GM18511 (cell line): ENCODE results near the gene SNX11.
"Not testable (repeated sequence)": the region's sequence is repeated elsewhere in the genome, so short reads cannot be mapped to it uniquely, and the experiment has no call there.

Experiments used
- ATAC-seq: cut with Tn5 transposase; IDR thresholded peaks from one replicate; pipeline ENCODE4 v1.9.1; 2021; ENCODE audit warnings: mild to moderate bottlenecking, moderate library complexity; ENCODE audit not compliant: unreplicated experiment

Gene SNX11, protein sequence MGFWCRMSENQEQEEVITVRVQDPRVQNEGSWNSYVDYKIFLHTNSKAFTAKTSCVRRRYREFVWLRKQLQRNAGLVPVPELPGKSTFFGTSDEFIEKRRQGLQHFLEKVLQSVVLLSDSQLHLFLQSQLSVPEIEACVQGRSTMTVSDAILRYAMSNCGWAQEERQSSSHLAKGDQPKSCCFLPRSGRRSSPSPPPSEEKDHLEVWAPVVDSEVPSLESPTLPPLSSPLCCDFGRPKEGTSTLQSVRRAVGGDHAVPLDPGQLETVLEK

DNA sequence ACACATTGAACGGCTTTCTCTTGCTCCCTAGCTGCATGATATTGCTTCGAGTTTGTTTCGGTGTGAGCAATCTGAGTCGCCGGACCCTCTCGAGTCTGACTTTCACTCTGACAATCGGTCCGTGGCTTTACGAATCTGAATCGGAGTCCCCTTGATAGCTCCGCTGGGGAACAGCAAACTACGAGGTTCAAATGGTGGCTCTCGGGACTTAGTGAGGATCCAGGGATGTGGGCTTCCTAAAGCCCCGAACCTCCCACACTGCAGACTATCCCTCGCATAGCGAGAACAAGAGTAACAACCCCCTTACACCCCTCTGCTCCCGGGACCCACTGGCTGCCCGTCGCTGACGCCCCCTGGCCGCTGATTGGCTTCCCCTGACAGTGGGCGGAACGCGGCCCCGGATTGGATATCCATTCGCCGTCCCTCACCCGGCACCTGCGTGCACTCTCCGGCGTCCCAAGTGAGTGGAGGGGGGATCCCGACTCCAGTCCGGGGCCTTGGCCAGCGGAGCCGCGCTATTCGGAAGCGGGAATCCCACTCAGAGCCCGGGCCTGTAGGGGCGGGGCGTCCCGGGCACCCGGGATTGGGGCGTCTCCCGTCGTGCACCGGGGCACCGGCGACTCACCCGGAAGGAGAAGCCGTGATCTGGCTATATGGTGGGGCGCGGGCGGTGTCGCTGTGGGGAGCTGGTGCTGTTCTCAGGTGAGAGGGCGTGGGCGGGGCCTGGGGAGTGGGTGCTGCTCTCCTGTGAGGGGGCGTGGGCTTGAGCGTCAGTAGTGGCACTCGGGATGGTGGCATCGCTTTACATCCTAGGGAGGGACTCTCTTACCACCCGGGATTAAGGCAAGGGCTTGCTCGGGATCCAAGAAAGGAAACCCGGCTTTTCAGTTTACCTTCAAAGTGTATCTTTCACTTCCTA lies at the start of gene SNX11:
Gene SNX11, plus strand, starts transcription at position 630 of the 919 bp plus-strand sequence. CDS start 4,278 bp downstream, outside the sequence.
- ATAC-seq: peak; percentile 85

DNA sequence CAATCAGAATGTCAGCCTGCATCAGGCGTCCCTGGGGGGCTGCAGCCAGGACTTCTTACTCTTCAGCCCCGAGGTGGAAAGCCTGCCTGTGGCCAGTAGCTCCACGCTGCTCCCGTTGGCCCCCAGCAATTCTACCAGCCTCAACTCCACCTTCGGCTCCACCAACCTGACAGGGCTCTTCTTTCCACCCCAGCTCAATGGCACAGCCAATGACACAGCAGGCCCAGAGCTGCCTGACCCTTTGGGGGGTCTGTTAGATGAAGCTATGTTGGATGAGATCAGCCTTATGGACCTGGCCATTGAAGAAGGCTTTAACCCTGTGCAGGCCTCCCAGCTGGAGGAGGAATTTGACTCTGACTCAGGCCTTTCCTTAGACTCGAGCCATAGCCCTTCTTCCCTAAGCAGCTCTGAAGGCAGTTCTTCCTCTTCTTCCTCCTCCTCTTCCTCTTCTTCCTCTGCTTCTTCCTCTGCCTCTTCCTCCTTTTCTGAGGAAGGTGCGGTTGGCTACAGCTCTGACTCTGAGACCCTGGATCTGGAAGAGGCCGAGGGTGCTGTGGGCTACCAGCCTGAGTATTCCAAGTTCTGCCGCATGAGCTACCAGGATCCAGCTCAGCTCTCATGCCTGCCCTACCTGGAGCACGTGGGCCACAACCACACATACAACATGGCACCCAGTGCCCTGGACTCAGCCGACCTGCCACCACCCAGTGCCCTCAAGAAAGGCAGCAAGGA lies 49.0 kb upstream of the SNX11 start:
- ATAC-seq: no peak

DNA sequence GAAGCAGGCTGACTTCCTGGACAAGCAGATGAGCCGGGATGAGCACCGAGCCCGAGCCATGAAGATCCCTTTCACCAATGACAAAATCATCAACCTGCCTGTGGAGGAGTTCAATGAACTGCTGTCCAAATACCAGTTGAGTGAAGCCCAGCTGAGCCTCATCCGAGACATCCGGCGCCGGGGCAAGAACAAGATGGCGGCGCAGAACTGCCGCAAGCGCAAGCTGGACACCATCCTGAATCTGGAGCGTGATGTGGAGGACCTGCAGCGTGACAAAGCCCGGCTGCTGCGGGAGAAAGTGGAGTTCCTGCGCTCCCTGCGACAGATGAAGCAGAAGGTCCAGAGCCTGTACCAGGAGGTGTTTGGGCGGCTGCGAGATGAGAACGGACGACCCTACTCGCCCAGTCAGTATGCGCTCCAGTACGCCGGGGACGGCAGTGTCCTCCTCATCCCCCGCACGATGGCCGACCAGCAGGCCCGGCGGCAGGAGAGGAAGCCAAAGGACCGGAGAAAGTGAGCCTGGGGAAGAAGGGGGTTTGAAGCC lies 48.4 kb upstream of the SNX11 start:
- no peak for ATAC-seq

DNA sequence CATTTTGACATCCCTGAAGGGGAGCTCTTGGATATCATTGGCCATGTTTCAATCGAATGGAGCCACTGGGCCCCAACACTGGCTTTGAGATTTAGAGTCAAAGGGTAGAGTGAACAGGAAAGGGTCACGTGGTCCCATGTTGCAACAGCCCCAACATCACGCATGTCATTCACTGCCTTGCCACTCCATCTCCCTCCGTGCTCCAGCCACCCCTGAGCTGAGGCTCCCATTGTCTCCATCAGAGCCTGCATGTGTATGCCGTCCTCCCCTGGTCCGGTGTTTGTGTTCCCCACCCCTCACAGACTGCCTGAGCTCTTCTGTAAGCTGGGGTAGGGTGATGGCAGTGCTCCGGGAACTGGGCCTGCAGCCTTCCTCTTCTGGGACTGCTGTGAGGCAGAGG lies 47.3 kb upstream of the SNX11 start:
- ATAC-seq: no peak

DNA sequence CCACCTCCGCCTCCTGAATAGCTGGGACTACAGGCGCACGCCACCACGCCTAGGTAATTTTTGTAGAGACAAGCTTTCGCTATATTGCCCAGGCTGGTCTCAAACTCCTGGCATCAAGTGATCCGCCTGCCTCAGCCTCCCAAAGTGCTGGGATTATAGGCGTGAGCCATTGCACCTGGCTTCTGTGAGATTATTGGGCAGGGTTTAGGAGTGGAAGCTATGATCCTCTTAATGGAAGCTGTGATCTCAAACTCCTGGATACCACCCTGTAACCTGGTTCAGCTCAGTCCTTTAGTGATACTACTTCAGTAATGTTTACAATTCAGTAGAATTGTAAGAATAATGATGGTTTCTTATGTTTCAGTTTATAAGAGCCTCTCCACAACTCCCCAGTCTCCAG lies 45.3 kb upstream of the SNX11 start:
- ATAC-seq: no peak

DNA sequence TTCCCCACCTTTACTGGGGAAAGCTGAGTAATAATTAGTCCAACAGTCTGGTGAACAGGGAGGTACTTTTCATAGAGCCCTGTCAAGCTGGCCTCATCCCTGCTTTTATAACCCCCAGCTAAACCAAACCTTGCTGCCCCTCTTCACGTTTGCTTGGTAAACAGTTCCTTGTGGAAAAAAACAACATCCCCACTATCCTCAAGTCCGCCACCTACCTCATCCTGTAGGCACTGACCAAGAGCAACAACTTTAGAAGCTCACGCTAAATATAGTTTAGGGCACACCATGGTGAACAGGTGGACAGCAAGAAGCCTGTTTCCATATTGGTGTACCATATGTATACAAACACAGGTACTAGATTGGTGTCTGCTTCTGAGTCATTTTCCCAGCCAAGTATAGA lies 42.9 kb upstream of the SNX11 start:
- ATAC-seq: no peak

DNA sequence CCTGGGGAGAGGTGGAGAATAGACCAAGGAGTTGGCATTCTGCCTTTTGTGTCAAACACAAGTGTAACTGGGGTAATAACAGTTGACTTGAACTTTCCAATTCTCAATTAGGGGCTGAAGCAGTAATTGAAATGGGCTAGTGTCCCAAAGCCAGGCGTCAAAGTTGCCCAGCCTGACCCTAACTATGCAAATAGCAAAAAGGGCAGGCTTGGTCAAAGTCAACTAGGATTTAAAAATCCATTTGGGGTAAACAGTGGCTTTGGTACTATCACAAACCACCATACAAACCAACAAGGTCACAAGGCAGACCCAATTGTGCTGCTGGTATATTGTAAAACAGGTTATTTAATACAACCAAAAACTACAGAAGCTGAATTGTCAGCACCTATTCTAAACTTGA lies 41.4 kb upstream of the SNX11 start:
- ATAC-seq: no peak

DNA sequence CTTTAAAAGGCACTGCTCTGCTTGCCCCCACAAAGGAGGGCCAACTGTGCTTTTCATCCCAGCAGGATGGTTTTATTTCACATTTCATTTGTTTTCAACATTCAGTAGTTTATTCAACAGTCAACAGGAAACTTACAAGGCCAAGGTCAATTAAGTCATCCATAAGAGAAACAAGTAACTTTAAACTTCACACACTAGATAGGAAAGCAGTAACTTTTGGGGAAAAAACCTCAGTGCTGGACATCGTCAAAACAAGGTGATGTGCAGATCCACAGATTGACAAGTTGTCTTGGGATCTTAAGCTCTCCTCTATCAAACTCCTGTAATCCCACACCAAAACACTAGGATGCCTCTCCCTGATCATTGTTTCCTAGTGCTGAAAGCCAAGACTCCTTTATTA lies 40.9 kb upstream of the SNX11 start:
- no peak for ATAC-seq

DNA sequence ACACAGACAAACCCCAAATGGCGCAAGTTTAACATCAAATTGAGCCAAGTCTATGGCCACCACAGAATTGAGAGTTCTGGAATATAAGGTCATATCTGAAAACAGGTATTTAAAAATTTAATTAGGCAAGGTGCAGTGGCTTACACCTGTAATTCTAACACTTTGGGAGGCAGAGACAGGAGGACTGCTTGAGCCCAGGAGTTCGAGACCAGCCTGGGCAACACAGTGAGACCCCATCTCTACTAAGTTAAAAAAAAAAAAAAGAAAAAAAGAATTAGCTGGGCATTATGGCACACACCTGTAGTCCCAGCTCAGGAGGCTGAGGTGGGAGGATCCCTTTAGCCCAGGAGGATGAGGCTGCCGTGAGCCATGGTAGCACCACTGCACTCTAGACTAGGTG lies 40.3 kb upstream of the SNX11 start:
- no peak for ATAC-seq

DNA sequence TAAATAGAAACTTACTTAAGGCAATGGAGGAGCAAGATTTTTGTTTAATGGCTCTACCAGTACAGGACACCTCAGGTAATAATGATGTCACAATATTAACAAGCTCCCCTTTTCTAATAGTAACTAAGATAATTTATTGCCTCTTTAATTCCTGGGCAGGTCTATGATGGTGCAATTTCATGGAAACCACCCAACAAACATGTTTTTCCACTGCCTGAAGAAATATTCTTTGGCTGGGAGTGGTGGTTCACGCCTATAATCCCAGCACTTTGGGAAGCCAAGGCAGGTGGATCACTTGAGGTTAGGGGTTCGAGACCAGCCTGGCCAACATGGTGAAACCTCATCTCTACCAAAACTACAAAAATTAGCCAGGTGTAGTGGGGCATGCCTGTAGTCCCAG lies 39.8 kb upstream of the SNX11 start:
- ATAC-seq: not testable (repeated sequence)

DNA sequence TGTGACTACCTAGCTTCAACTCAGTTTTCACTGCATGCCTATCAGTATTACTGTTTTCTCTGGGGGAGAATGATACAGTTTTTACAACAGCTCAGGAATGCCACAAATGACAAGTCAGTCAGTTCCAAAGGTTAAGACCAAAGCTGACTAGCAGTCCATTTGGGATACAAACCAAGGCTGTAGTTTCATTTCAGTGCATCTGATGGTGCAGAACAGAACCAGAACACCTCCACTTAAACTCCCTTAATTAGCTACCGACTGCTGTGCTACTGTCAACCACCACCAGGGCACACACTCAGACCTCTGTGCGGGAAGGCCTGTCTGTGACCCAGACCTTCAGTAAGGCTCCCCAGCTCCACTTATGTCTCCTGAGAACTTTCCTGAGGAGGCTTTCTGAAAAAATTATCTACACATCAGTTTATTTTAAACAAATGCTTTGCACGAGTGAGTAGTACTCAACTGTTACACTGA lies 39.0 kb upstream of the SNX11 start:
- ATAC-seq: no peak

DNA sequence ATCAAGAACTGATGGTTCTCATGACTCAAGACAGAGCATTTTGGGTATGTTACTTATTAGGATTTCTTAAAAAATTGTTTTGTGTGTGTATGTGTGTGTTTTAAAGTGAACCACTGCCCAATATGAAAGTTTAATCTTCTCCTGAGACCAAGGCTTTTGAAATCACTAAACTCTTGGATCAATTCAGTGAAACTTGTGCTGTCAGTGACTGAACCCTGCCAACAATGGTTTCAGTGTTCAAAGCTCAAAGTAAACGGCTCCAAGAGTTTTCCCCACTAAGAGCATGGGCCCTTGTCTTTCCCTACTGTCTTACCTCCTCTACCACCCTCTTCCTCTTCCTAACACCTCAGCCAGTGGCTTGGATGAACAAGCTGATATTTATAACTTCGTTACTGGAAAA lies 37.4 kb upstream of the SNX11 start:
- no peak for ATAC-seq

DNA sequence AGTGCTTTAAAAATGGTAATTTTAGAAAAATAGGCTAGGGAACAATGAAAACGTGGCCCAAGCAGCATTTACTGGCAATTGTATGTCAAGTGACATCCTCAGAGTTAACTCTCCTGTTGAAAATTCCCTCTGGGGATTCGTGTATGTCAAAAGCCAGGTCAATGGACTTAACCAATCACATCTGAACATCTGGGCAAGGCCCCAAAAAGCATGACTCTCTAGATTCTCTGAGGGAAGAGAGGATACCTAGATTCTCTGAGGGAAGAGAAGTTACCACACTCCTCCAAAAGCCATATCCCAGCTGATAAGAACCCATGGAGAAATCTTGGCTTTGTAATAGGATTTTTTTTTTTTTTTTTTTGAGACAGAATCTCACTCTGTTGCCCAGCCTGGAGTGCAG lies 35.9 kb upstream of the SNX11 start:
- no peak for ATAC-seq

DNA sequence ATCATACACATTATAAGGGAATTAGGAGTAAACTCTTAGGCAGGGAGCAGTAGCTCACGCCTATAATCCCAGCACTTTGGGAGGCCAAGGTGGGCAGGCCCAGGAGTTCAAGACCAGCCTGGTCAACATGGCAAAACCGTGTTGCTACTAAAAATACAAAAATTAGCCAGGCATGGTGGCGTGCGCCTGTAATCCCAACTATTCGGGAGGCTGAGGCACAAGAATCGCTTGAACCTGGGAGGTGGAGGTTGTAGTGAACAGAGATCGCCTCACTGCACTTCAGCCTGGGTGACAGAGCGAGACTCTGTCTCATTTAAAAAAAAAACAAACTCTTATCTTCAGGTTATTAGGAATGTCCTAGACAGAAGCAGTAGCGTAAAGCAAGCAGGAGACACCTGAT lies 34.8 kb upstream of the SNX11 start:
- not testable (repeated sequence) for ATAC-seq

DNA sequence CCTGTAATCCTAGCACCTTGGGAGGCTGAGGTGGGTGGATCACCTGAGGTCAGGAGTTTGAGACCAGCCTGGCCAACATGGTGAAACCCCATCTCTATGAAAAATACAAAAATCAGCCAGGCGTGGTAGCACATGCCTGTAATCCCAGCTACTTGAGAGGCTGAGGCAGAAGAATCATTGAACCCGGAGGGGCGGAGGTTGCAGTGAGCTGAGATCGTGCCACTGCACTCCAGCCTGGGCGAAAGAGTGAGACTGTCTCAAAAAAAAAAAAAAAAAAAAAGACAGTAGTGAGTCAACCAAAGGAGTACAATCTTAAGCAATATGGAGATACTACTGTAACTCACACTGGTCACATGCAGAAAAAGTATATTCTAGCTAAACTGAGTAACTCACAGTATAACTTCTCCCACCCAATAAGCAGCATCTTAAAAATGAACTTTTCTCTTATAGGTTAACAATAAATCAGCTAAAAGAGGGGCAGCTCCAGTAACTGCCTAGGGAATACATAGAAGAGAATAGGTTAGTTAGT lies 33.9 kb upstream of the SNX11 start:
- not testable (repeated sequence) for ATAC-seq

DNA sequence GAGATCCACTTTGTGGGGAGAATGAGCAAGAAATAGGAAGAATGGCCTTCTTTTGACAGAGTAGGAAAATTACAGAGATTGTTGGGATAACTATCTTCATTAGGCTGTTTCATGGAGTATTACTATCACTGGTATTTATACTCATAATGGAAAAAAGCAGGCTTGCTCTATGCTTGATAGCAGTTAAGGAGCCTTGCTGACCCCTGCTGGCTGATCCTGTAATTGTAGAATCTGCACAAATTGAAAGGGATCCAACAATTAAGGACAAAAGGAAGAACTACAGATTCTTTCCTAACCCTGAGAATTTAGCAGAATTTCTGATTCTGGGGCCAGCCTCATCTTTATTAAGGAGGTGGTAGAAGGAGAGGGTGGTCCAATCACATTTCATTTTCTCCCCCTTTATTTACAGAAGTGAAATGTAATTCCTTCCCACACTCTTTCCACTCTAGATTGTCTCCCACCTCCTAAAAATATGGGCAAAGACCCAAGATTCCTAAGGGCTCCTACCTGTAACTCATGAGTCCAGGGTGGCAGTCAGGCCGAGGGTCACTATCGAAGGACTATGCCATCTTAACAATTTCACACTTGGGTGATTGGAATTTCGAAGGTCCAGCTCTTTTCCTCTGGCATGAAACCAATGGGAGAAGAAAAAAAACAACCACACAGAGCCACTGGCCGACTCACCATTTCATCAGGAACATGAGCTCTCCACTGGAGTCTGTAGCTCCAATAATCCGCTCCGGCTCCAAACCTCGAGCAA lies 33.1 kb upstream of the SNX11 start:
- no peak for ATAC-seq

DNA sequence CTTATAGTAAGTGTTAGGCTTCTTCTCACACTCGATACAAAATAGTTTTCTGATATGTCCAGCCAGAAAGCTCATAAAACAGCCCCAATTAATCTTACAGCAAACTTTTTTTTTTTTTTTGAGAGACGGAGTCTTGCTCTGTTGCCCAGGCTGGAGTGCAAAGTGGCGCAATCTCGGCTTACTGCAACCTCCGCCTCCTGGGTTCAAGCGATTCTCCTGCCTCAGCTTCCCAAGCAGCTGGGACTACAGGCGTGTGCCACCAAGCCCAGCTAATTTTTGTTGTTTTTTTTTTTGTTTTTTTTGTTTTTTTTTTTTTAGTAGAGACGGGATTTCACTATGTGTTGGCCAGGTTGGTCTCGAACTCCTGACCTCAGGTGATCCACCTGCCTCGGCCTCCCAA lies 30.4 kb upstream of the SNX11 start:
- not testable (repeated sequence) for ATAC-seq

DNA sequence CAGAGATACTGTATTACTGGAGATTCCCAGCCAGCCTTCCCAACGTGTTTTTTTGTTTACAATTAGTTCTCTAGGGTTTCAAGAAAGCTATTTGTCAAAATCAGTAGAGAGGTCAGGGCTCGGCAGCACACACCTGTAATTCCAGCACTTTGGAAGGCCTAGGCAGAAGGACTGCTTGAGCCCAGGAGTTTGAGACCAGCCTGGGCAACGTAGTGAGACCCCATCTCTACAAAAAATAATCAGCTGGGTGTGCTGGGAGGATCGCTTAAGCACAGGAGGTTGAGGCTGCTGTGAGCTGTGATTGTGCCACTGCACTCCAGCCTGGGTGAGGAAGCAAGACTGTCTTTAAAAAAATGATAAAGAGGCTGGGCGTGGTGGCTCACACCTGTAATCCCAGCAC lies 25.7 kb upstream of the SNX11 start:
- no peak for ATAC-seq

DNA sequence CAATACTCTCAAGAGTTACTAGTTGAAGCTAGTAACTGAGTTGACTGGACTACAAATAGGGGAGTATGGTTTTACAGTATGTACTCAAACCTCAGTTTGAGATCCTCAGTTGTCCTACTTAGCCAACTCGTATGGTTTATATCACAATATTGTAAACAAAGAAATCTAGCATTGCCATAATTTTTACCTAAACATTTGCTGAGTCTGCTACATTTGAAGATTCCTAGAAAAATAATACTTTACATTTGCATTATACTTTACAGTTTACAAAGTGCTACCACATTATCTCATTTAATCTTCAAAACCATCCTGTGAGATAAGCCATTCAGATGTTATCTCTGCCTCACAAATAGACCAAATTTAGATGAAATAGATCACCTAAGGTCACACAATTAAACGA lies 22.6 kb upstream of the SNX11 start:
- ATAC-seq: no peak

DNA sequence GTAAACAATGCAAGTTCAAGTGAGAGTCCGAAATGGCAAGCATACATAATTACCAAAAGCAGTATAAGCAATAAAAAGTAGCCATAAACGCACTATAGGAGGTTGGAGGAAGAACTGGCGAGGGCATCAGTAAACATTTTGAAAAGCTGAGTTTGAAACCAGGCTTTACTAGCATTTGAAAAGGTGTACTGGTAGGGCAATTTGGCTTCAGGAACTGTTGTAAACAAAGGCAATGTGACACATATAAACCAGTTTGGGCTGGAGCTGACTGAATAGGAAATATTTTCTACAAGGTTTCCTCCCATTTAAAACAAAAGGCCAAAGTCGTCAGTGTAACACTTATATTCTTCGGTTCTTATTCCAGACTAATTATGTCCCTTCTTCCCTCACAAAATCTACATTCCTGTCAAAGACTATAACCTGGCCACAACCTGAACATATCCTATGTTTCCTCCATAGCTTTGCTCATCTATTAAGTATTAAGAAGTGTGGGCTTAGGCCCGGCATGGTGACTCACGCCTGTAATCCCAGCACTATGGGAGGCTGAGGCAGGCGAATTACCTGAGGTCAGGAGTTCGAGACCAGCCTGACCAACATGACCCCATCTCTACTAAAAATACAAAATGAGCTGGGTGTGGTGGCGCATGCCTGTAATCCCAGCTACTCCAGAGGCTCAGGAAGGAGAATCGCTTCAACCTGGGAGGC lies 14.1 kb upstream of the SNX11 start:
- no peak for ATAC-seq
